NT2/D1 (cell line): ENCODE measurements around the gene ARHGAP11A.

Experiments used
- DNase-seq: peaks from one replicate; pipeline ENCODE4 v3.0.0-alpha.2; 2011; ENCODE audit warnings: low read depth, low spot score
- H3K27me3 ChIP-seq: 2 replicates; pipeline ENCODE4 v1.6.0; 2011; ENCODE audit warnings: mild to moderate bottlenecking; ENCODE audit not compliant: insufficient read length, insufficient read depth
- H3K36me3 ChIP-seq: 2 replicates; pipeline ENCODE4 v1.6.1; 2011; ENCODE audit warnings: mild to moderate bottlenecking, low read length, mixed read lengths; ENCODE audit not compliant: insufficient read depth, insufficient read length
- H3K4me1 ChIP-seq: 2 replicates; pipeline ENCODE4 v1.5.1; 2011; ENCODE audit not compliant: insufficient read depth, insufficient read length
- H3K4me3 ChIP-seq: 2 replicates; pipeline ENCODE4 v1.5.1; 2011; ENCODE audit warnings: low read depth; ENCODE audit not compliant: insufficient read length
- H3K9ac ChIP-seq: 2 replicates; pipeline ENCODE4 v1.6.0; 2011; ENCODE audit warnings: low read depth; ENCODE audit not compliant: insufficient read length
- H3K9me3 ChIP-seq: 2 replicates; pipeline ENCODE4 v1.5.1; 2011; ENCODE audit warnings: mild to moderate bottlenecking, low read length; ENCODE audit not compliant: insufficient read depth
- SUZ12 ChIP-seq: IDR thresholded peaks from 2 replicates; pipeline ENCODE4 v1.6.1; 2011; ENCODE audit not compliant: insufficient read length, insufficient read depth; ENCODE audit errors: extremely low read depth
- YY1 ChIP-seq: IDR thresholded peaks from 2 replicates; pipeline ENCODE4 v1.6.1; 2011; ENCODE audit not compliant: insufficient read length, insufficient read depth
- ZNF274 ChIP-seq: IDR thresholded peaks from 2 replicates; pipeline ENCODE4 v1.6.1; 2011; ENCODE audit warnings: mild to moderate bottlenecking, low read depth, low read length

Gene ARHGAP11A

DNA sequence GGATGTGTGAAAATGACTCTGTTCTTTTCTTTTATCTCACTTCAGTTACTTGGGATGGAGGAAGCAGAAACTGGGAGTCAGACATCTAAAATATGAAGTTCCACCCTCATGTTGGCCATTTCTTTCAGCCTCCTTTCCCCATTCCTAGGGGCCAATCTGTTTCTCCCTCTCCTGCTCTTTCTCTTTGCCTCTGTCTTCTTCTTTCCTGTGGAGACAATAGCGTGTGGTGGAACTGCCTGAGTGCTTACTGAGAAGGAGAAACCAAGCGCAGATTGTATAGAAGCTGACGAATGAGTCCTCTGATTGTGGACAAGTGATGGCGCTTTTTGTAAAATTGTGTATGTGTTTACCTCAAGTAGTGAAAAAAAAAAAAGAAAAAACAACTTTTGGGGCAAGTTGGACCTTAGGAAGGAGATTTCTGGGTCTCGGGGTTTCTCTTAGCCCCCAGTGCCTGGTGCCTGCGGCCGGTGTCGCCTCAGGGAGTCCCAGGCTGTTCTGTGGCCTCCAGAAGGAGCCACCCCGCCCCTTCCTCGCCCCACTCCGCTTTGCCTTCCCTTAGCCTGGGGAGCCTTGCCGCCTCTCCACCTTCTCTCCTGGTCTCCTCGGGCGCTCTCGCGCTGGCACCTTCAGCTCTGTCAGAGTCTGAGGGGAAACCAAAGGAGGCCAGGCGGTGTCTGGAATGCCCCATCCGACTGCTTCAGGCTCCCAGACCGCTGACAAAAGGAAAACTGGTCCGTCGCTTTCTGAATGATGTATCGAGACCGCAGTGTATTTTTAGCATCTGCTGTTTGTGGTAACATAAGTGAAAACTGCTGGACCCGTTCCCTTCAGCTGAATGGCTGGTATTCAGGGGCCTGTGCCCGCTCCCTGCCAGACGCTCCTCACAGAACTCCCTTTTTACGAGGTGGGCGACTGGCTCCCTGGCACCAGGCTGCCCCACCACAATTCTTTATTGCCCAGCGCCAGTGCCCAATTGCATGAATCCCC lies 56.3 kb downstream of the ARHGAP11A start:
- no peak for DNase-seq
- Histone ChIP-seq H3K9me3 (no peaks in the 10 kb centered on the region), H3K9ac (no peak overlapping the region), H3K4me3 (no peak overlapping the region), H3K36me3 (no peaks in the 10 kb centered on the region), H3K4me1 (peaks cover 7% of the 10 kb centered on the region), H3K27me3 (no peaks in the 10 kb centered on the region)
- no peak for TF ChIP-seq YY1
- no peak for TF ChIP-seq ZNF274

DNA sequence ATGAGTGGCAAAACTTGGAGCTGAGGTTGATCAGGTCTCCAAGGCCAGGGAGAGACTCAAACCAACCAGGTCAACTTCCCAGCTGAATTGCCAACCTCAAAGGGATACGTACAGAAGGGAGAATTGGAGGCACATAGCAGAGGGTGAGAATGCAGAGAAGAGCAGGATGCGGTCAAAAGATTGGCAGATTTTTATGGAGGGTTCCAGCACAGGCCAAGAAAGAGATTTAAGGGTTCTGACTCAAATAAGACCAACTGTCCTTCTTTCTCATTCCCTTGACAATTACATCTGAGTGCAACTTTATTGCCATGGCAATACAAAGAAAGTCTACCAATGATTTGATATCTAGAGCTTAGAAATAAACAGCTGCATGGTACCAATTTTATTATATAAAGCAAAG lies 59.4 kb downstream of the ARHGAP11A start:
- no peak for DNase-seq
- no peaks in the 10 kb centered on the region for H3K9me3 ChIP-seq
- TF ChIP-seq SUZ12: no peak
- TF ChIP-seq ZNF274: no peak
- TF ChIP-seq YY1: no peak
- no peaks in the 10 kb centered on the region for H3K27me3 ChIP-seq
- no peak overlapping the region for H3K4me3 ChIP-seq
- no peak overlapping the region for H3K9ac ChIP-seq
- H3K4me1 ChIP-seq: peaks cover 2% of the 10 kb centered on the region
- no peaks in the 10 kb centered on the region for H3K36me3 ChIP-seq

DNA sequence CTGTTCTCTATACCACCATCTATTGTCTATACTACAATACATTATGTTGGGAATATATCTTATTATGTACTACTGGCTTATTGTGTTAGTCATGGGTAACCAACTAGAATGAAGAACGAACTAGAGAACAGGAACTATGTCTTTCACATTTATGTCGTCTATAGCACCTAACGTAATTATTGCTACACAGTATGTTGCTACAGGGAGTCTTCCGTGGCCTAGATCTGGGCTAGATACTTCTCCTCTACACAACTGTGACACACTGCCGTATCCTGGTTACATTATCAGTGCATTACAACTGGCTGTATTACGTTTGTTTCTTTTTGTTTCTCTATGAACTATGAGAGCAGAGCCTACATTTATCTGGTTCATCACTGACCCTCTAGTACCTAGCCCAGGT lies 60.2 kb downstream of the ARHGAP11A start:
- no peaks in the 10 kb centered on the region for H3K27me3 ChIP-seq
- H3K9ac ChIP-seq: no peak overlapping the region
- no peaks in the 10 kb centered on the region for H3K36me3 ChIP-seq
- no peak for DNase-seq
- peaks cover 2% of the 10 kb centered on the region for H3K4me1 ChIP-seq
- TF ChIP-seq YY1 (no peak), ZNF274 (no peak), SUZ12 (no peak)
- no peak overlapping the region for H3K4me3 ChIP-seq
- no peaks in the 10 kb centered on the region for H3K9me3 ChIP-seq

DNA sequence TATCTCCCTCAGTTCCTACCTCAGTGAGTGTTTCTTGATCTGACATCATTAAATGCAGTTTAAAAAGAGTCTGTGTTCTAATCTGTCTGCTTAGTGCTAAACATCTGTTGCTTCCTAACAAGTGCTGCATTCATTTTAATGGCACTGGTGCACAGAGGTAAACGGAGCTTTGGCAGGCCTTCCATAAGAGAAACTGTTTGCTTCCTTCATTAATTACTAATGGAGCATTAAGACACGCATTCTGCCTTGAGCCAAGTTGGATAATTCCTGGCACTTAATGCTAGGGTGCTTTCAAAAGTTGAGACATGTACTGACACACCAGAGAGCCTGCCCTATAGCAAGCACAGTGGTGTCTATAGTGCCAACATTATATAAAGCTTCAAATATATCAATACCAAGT lies 60.9 kb downstream of the ARHGAP11A start:
- Histone ChIP-seq H3K4me3 (no peak overlapping the region), H3K36me3 (no peaks in the 10 kb centered on the region), H3K4me1 (peaks cover 2% of the 10 kb centered on the region), H3K27me3 (no peaks in the 10 kb centered on the region), H3K9ac (no peak overlapping the region), H3K9me3 (no peaks in the 10 kb centered on the region)
- no peak for TF ChIP-seq ZNF274
- no peak for TF ChIP-seq SUZ12
- TF ChIP-seq YY1: no peak
- no peak for DNase-seq

DNA sequence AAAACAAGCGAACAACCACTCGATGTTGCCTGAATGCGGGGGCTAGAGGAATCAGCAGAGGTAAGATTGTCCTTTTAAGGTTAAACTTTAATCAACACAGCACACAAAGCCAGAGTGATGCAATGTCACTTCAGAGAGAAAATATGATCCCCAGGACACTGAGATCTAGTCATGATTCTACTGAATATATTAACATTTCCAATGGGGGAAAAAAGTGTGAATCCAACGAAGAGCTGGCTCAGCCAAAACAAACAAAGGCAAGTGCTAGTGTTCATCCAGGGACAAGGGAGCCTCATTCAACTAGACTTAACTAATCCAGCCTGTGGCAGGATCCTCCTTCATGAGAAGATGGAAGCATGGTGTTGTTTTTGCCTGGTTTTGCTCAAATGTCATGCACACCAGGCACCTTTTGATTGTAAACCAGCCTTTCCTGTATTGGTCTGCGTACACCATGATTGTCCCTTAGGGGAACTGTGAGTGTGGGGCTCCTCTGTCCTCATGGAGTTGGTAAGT lies 62.0 kb downstream of the ARHGAP11A start:
- Histone ChIP-seq H3K9ac (no peak overlapping the region), H3K4me1 (no peaks in the 10 kb centered on the region), H3K9me3 (no peaks in the 10 kb centered on the region), H3K36me3 (no peaks in the 10 kb centered on the region), H3K4me3 (no peak overlapping the region), H3K27me3 (no peaks in the 10 kb centered on the region)
- TF ChIP-seq ZNF274 (no peak), YY1 (no peak), SUZ12 (no peak)
- no peak for DNase-seq

DNA sequence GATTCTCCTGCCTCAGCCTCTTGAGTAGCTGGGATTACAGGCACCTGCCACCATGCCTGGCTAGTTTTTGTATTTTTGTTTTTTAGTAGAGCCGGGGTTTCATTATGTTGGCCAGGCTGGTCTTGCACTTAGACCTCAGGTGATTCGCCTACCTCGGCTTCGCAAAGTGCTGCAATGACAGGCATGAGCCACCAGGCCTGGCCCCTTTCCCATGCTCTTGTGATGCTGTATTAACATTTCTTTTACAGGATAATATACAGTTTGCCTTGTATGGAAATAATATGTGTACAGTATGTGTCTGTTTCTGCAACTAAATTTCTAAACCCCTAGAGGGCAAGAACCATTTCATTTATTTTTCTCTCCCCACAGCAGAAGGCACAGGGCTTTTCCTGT lies 64.0 kb downstream of the ARHGAP11A start:
- Histone ChIP-seq H3K9ac (no peak overlapping the region), H3K36me3 (no peaks in the 10 kb centered on the region), H3K27me3 (no peaks in the 10 kb centered on the region), H3K9me3 (no peaks in the 10 kb centered on the region), H3K4me3 (no peak overlapping the region), H3K4me1 (no peaks in the 10 kb centered on the region)
- TF ChIP-seq SUZ12 (no peak), YY1 (no peak), ZNF274 (no peak)
- DNase-seq: no peak

DNA sequence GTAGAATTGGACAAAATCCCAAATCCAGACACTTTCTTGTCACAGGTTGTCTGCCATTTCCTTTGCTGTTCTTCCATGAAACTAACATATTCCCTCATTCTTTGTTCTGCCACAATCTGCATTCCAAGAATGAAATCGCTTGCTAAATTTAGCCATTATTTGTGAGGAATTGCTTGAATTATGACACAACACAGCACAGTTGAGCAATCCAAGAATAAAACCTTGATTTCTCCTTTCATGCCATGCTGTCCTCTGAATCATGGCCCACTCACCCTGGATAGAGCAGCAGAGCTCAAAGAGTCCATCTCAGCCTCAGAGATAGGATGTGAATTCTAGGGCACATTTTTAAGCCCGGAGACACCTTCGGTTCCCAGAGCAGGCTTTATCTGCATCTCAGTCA lies 67.3 kb downstream of the ARHGAP11A start:
- Histone ChIP-seq H3K27me3 (no peaks in the 10 kb centered on the region), H3K4me1 (no peaks in the 10 kb centered on the region), H3K36me3 (no peaks in the 10 kb centered on the region), H3K9ac (no peak overlapping the region), H3K9me3 (no peaks in the 10 kb centered on the region), H3K4me3 (no peak overlapping the region)
- no peak for DNase-seq
- no peak for TF ChIP-seq YY1
- TF ChIP-seq SUZ12: no peak
- TF ChIP-seq ZNF274: no peak
